Gastroesophageal sphincter (tissue), 3 donors: ENCODE results near the gene CAPNS1.

Experiments
- EP300 ChIP-seq: sonication (generic); formaldehyde crosslinking; IDR thresholded peaks from one replicate; pipeline ENCODE4 v1.6.1; 2017; ENCODE audit warnings: antibody characterized with exemption, mild to moderate bottlenecking
- POLR2A ChIP-seq, 2 donors: fragments of 450-650 bp; IDR thresholded peaks; one replicate each; pipeline ENCODE4 v1.6.1; 2017; ENCODE audit warnings: antibody characterized with exemption in 2 of 2, mild to moderate bottlenecking in 2 of 2, moderate library complexity in 1 of 2
- POLR2AphosphoS5 ChIP-seq: sonication (generic); formaldehyde crosslinking; IDR thresholded peaks from one replicate; pipeline ENCODE4 v1.6.1; 2017; ENCODE audit warnings: antibody characterized with exemption
- TF ChIP-seq, protein P1 (sequence below), 4 experiments: fragments of 200-600 bp in 2 of 4; fragments of 450-650 bp in 2 of 4; sonication (generic) in 1 of 4; IDR thresholded peaks; one replicate each; pipeline ENCODE4 v1.5.1; 2017 to 2019; ENCODE audit warnings: antibody characterized with exemption in 4 of 4, mild to moderate bottlenecking in 2 of 4, moderate library complexity in 2 of 4

DNA sequence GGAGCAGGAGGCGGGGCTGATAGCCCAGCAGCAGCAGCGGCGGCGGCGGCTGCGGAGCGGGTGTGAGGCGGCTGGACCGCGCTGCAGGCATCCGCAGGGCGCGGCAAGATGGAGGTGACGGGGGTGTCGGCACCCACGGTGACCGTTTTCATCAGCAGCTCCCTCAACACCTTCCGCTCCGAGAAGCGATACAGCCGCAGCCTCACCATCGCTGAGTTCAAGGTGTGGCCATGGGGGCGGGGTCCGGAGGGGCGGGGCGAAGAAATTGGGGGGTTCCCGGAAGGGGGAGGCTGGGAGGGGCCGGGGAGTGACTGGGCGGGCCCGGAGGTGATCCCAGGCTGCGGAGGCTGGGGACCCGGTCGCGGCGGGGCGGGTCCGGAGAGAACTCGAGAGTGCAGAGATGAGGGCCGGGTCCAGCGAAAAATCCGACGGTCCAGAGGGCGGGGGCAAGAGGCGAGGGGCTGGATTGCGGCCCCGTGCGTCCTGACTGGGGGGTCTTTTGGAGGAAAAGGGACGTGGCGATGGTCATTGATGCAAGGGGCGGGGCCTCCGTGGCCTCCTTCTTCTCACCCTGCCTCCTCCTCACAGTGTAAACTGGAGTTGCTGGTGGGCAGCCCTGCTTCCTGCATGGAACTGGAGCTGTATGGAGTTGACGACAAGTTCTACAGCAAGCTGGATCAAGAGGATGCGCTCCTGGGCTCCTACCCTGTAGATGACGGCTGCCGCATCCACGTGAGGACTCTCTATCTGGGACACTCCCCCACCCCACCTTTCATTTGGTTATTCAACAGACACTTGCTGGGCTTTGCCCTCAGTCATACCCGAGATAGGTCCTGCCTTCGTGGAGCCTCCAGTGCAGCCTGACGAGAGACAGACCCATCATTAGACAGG, 24.2 kb upstream of the CAPNS1 start, which contains the start of gene TBCB:
- TF ChIP-seq EP300 (no peak), POLR2A (IDR thresholded peaks at IDR 0.05) (peak; percentile 68 to 70), POLR2AphosphoS5 (peak; percentile 83)
- TF ChIP-seq, protein P1, sequence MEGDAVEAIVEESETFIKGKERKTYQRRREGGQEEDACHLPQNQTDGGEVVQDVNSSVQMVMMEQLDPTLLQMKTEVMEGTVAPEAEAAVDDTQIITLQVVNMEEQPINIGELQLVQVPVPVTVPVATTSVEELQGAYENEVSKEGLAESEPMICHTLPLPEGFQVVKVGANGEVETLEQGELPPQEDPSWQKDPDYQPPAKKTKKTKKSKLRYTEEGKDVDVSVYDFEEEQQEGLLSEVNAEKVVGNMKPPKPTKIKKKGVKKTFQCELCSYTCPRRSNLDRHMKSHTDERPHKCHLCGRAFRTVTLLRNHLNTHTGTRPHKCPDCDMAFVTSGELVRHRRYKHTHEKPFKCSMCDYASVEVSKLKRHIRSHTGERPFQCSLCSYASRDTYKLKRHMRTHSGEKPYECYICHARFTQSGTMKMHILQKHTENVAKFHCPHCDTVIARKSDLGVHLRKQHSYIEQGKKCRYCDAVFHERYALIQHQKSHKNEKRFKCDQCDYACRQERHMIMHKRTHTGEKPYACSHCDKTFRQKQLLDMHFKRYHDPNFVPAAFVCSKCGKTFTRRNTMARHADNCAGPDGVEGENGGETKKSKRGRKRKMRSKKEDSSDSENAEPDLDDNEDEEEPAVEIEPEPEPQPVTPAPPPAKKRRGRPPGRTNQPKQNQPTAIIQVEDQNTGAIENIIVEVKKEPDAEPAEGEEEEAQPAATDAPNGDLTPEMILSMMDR (IDR thresholded peaks at IDR 0.05), result no peak
